ENCODE data around the gene NR2C2. TPM values are rescaled to one million over a fixed set of nuclear protein-coding genes. Genes with fewer than 3 reads are reported as not detected.

The NR2C2 gene
- total RNA-seq, 1 donor from 2014 or later = 57.5 TPM

- no peak overlapping the region for H3K4me3 Mint-ChIP-seq (ENCODE audit: unreplicated experiment)
- no peaks in the 10 kb centered on the region for H3K36me3 Mint-ChIP-seq (ENCODE audit: unreplicated experiment)
- no peak for TF ChIP-seq CTCF (IDR thresholded peaks at IDR 0.05; ENCODE audit: partially characterized antibody, unreplicated experiment)
- no peak overlapping the region for H3K27ac Mint-ChIP-seq (ENCODE audit: unreplicated experiment)
- peaks cover 1% of the 10 kb centered on the region for H3K27me3 Mint-ChIP-seq (ENCODE audit: unreplicated experiment)
- peaks cover 2% of the 10 kb centered on the region for H3K4me1 Mint-ChIP-seq (ENCODE audit: low read depth, unreplicated experiment)
- no peaks in the 10 kb centered on the region for H3K9me3 Mint-ChIP-seq (ENCODE audit: unreplicated experiment)
- DNase-seq = no peak
Observed at GRCh38 chr3:15038306-15038705, 90.9 kb downstream of the NR2C2 start.

- Mint-ChIP-seq H3K4me3 (ENCODE audit: unreplicated experiment) (no peak overlapping the region), H3K4me1 (ENCODE audit: low read depth, unreplicated experiment) (peaks cover 2% of the 10 kb centered on the region), H3K9me3 (ENCODE audit: unreplicated experiment) (peaks cover 1% of the 10 kb centered on the region), H3K27ac (ENCODE audit: unreplicated experiment) (no peak overlapping the region), H3K27me3 (ENCODE audit: unreplicated experiment) (peaks cover 1% of the 10 kb centered on the region), H3K36me3 (ENCODE audit: unreplicated experiment) (no peaks in the 10 kb centered on the region)
- DNase-seq = no peak
- TF ChIP-seq CTCF (IDR thresholded peaks at IDR 0.05; ENCODE audit: partially characterized antibody, unreplicated experiment) = no peak
Observed at GRCh38 chr3:15040844-15041243, 93.5 kb downstream of the NR2C2 start.

- no peak overlapping the region for H3K4me3 Mint-ChIP-seq (ENCODE audit: unreplicated experiment)
- TF ChIP-seq CTCF (IDR thresholded peaks at IDR 0.05; ENCODE audit: partially characterized antibody, unreplicated experiment) = no peak
- DNase-seq = no peak
- peaks cover 2% of the 10 kb centered on the region for H3K4me1 Mint-ChIP-seq (ENCODE audit: low read depth, unreplicated experiment)
- H3K27me3 Mint-ChIP-seq (ENCODE audit: unreplicated experiment) = peaks cover 6% of the 10 kb centered on the region
- no peak overlapping the region for H3K27ac Mint-ChIP-seq (ENCODE audit: unreplicated experiment)
- peaks cover 3% of the 10 kb centered on the region for H3K9me3 Mint-ChIP-seq (ENCODE audit: unreplicated experiment)
- no peaks in the 10 kb centered on the region for H3K36me3 Mint-ChIP-seq (ENCODE audit: unreplicated experiment)
Observed at GRCh38 chr3:15041950-15042349, 94.6 kb downstream of the NR2C2 start.

GRCh38 chr3:15042936-15043335, 95.6 kb downstream of the NR2C2 start:
- no peaks in the 10 kb centered on the region for H3K36me3 Mint-ChIP-seq (ENCODE audit: unreplicated experiment)
- peaks cover 2% of the 10 kb centered on the region for H3K4me1 Mint-ChIP-seq (ENCODE audit: low read depth, unreplicated experiment)
- peaks cover 3% of the 10 kb centered on the region for H3K9me3 Mint-ChIP-seq (ENCODE audit: unreplicated experiment)
- H3K27ac Mint-ChIP-seq (ENCODE audit: unreplicated experiment) = peak overlapping the region; percentile 29
- H3K4me3 Mint-ChIP-seq (ENCODE audit: unreplicated experiment) = no peak overlapping the region
- no peak for TF ChIP-seq CTCF (IDR thresholded peaks at IDR 0.05; ENCODE audit: partially characterized antibody, unreplicated experiment)
- H3K27me3 Mint-ChIP-seq (ENCODE audit: unreplicated experiment) = peaks cover 6% of the 10 kb centered on the region
- no peak for DNase-seq

GRCh38 chr3:15043408-15044171, 96.2 kb downstream of the NR2C2 start:
- no peak for TF ChIP-seq CTCF (IDR thresholded peaks at IDR 0.05; ENCODE audit: partially characterized antibody, unreplicated experiment)
- no peak overlapping the region for H3K27ac Mint-ChIP-seq (ENCODE audit: unreplicated experiment)
- H3K4me3 Mint-ChIP-seq (ENCODE audit: unreplicated experiment) = no peak overlapping the region
- H3K36me3 Mint-ChIP-seq (ENCODE audit: unreplicated experiment) = no peaks in the 10 kb centered on the region
- no peak for DNase-seq
- peaks cover 4% of the 10 kb centered on the region for H3K27me3 Mint-ChIP-seq (ENCODE audit: unreplicated experiment)
- peaks cover 3% of the 10 kb centered on the region for H3K9me3 Mint-ChIP-seq (ENCODE audit: unreplicated experiment)
- H3K4me1 Mint-ChIP-seq (ENCODE audit: low read depth, unreplicated experiment) = peaks cover 2% of the 10 kb centered on the region
